ENCODE data around the gene ARHGAP22.

GRCh38 chr10:48487244-48487643 is 117.6 kb downstream of the ARHGAP22 start:
- TF ChIP-seq REST (IDR thresholded peaks at IDR 0.05; ENCODE audit: unreplicated experiment): no peak
- TF ChIP-seq EZH2 (IDR thresholded peaks at IDR 0.05; ENCODE audit: low read depth, unreplicated experiment): no peak
- no peak for TF ChIP-seq EZH2phosphoT487 (IDR thresholded peaks at IDR 0.05; ENCODE audit: unreplicated experiment)
- TF ChIP-seq CTCF (conservative IDR thresholded peaks at IDR 0.05; ENCODE audit: low read depth in 2 of 2): no peak
- TF ChIP-seq POLR2AphosphoS5 (IDR thresholded peaks at IDR 0.05; ENCODE audit: low read depth): no peak

All from GM23338 (cell line).